AG09309 (cell line): Measurements from ENCODE around the gene EML6.

Source experiments
- DNase-seq: peaks from one replicate; pipeline ENCODE4 v3.0.0-alpha.2; 2010; ENCODE audit warnings: low read depth
- H3K4me3 ChIP-seq: 2 replicates; pipeline ENCODE4 v1.5.1; 2011; ENCODE audit warnings: mild to moderate bottlenecking, low read depth, low read length, moderate library complexity; ENCODE audit not compliant: control insufficient read depth
- TF ChIP-seq, protein P1 (sequence below): IDR thresholded peaks from 2 replicates; pipeline ENCODE4 v1.5.1; 2011; ENCODE audit warnings: mild to moderate bottlenecking, low read depth, low read length, inconsistent platforms; ENCODE audit not compliant: insufficient read depth, control insufficient read depth; ENCODE audit errors: missing control alignments

The EML6 gene

DNA sequence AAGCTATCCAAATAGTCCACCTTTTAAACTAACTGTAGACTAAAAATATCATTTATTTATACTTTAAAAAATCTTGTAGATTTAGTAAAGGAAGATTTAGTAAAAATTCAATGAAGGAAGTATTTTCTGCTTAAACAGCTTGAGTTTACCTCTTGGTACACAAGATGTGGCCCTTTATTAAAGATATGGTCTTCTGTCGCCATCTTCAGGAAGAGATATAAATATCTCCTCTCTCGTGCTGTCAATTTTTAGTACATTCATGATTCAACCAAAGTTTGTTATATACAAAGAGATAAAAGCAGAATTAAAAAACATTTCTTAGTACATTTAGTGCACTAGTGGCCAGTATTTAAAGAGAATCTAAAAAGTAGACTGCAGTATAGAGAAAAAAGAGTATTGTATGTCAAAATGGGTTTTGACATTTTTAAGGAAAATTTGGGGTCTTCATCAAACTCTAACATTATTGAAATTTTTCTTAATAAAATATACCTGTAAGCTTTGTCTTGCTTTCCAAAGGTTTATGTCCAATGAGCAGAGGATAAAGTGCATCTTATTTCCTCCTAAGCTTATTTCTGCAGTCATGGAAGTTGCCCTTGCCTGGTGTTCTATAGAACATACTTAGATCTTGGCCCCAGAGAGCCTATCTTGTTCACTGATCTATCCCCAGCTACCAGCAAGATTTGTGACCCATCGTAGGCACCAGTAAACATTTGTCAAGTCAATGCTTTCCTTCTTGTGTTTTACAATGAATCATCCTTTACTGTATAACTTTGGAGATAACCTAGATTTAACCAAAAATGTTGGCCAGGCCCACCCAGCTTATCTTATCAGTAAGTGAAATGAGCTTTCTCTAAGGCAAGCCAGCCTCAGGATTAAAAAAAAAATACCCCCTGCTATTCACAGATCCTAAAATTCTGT is 18.5 kb upstream of the EML6 start:
- TF ChIP-seq, protein P1, sequence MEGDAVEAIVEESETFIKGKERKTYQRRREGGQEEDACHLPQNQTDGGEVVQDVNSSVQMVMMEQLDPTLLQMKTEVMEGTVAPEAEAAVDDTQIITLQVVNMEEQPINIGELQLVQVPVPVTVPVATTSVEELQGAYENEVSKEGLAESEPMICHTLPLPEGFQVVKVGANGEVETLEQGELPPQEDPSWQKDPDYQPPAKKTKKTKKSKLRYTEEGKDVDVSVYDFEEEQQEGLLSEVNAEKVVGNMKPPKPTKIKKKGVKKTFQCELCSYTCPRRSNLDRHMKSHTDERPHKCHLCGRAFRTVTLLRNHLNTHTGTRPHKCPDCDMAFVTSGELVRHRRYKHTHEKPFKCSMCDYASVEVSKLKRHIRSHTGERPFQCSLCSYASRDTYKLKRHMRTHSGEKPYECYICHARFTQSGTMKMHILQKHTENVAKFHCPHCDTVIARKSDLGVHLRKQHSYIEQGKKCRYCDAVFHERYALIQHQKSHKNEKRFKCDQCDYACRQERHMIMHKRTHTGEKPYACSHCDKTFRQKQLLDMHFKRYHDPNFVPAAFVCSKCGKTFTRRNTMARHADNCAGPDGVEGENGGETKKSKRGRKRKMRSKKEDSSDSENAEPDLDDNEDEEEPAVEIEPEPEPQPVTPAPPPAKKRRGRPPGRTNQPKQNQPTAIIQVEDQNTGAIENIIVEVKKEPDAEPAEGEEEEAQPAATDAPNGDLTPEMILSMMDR, result peak; percentile 40

DNA sequence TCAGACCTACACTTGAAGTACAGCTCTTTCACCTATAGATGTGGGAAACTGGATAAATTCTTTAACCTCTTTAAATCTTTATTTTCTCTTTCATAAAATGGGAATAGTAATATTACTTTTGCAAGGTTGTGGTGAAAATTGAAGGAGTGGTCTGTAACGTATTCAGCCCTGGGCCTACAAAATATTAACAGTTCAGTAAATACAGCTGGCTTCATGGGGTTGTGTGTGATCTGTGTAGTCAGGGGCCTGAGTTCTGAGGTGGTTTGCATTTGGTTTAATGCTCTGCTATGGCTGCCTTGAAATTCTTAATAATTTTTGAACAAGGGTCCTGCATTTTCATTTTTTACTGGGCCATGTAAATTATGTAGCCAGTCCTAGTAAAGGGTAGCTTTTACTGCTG is 16.8 kb upstream of the EML6 start:
- no peak overlapping the region for H3K4me3 ChIP-seq
- TF ChIP-seq, protein P1, result no peak
- DNase-seq, result no peak

More for the DNA sequence above, 18.5 kb upstream of the EML6 start:
- H3K4me3 ChIP-seq, result no peak overlapping the region
- DNase-seq, result no peak

DNA sequence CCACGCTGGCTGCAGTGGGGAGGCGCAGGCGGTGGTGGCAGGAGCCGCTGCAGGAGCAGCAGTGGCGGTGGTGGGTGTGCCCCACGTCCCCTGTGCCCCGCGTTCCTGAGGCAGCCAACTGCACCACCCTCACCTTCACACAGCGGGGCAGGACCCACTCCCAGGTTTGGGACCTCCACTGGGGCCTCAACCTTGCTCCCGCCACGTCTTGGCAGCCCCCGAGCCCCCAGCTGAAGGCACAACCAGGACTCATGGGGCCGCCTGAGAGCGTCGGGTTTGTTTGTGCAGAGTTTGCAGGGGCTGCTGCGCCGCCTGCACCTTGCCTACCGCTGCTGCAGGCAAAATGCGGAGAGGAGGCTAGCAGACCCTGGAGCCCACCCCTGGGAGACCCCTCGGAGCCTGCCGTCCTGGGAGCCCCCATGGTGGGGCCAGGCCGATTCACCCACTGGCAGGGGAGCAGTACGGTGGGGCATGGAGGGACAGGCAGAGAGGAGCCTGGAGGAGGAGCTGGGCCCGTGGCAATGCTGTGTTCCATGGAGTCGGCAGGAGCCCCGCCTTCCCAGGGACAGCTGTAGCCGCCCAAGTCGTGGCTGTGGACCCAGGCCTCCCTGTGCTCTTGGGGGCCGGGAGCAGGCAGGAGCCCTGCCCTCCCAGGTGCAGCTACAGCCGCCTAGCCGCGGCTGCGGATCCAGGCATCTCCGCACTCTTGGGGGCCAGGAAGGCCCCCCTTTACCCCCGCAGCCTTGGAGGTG is 14.7 kb upstream of the EML6 start:
- no peak for DNase-seq
- peak overlapping the region; percentile 44 for H3K4me3 ChIP-seq
- TF ChIP-seq, protein P1, result peak; percentile 10

DNA sequence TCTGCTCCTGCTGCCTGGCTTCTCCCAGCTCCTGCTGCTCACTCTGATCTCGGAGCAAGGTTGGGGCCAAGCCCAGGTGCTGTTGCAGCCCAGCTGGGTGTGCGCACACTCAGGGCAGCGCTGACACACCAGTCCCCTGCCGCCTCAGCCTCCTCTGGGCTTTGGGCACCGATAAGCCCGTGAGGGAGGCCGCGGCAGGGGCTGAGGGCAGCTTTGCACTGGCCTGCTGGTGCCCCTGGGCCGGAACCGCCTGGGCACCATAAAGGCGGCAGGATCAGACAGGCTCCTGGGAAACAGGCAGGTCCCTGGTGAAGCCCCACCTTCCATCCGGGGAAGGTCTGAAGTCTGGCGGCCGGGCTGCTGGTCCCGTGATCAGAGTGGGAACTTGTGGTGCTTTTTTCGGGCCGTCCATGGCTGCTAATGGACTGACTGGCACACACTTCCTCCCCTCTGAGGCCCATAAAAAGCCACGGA is 14.1 kb upstream of the EML6 start:
- TF ChIP-seq, protein P1, result no peak
- DNase-seq, result no peak
- H3K4me3 ChIP-seq, result peak overlapping the region; percentile 44

DNA sequence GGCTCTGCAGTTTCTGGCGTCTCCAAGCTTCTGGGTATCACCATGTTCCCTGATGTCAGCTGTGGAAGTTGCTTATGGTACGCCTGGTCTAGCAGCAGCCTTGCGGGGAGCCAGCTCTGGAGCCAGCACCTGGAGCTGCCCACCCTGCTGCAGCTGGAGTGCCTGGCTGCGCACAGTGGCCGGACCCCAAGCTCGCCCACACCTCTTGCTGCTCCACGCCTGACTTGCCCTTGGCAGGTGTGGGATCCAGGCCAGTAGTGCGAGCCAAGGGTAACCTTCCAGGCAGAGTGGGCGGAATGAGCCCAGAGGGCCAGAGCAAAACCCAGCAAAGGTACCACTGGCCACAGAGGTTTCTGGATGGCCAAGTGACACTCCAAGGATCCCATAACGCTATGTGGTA is 13.2 kb upstream of the EML6 start:
- TF ChIP-seq, protein P1, result no peak
- no peak overlapping the region for H3K4me3 ChIP-seq

DNA sequence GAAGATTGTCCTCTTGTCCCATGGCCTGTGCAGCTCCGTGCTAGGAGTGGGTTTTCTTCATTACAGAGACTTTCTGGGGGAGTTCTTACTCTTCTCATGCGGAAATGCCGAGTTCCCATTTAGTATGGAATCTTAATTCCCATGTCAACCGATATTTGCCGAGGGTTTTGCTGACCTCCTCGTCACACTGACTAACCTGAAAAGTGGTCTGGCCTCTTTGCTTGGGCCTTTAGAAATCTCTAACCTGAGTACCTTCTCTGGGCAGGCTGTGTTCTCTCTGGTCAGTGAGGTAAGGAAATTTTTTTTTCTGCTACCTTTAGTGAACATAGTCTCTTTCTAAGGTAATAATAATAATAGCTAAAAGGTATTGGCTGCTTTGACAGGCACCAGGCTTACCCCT is 10.9 kb upstream of the EML6 start:
- no peak overlapping the region for H3K4me3 ChIP-seq
- TF ChIP-seq, protein P1, result no peak
- DNase-seq, result no peak

More for the DNA sequence above, 13.2 kb upstream of the EML6 start:
- DNase-seq, result no peak
